Right lobe of liver (tissue), 6 donors: ENCODE measurements around the gene TTLL10. TPM values are rescaled to one million over a fixed set of nuclear protein-coding genes. Genes with fewer than 3 reads are reported as not detected.

ENCODE experiments used
- ATAC-seq, 4 donors: fragments of 200-7000 bp; cut with Tn5 transposase; one replicate each; pipeline ENCODE4 v1.9.1; 2020; ENCODE audit warnings: mild to moderate bottlenecking in 4 of 4, moderate library complexity in 4 of 4
- DNase-seq, 3 donors: peaks; one replicate each; pipeline ENCODE4 v3.0.0-alpha.2; 2020
- H3K27ac ChIP-seq, 3 donors: fragments of 200-600 bp; one replicate each; pipeline ENCODE4 v1.8.0; 2022
- H3K27me3 ChIP-seq, 2 donors: fragments of 200-600 bp; one replicate each; pipeline ENCODE4 v1.8.0; 2022
- H3K36me3 ChIP-seq, 4 donors: fragments of 200-600 bp; sonication (generic) in 1 of 4; one replicate each; pipeline versions ENCODE4 v1.5.1 to v1.8.0; 2017 to 2022; ENCODE audit warnings: control low read depth in 1 of 4
- H3K4me1 ChIP-seq, 4 donors: fragments of 200-600 bp; sonication (generic) in 1 of 4; one replicate each; pipeline versions ENCODE4 v1.5.1 to v1.8.0; 2017 to 2022; ENCODE audit warnings: control low read depth in 1 of 4
- H3K4me3 ChIP-seq, 3 donors: fragments of 200-600 bp; one replicate each; pipeline ENCODE4 v1.8.0; 2022
- H3K9me3 ChIP-seq, 4 donors: fragments of 200-600 bp; sonication (generic) in 1 of 4; one replicate each; pipeline versions ENCODE4 v1.5.1 to v1.8.0; 2017 to 2022; ENCODE audit warnings: control low read depth in 1 of 4
- POLR2A ChIP-seq: fragments of 450-650 bp; IDR thresholded peaks from one replicate; pipeline ENCODE4 v1.6.1; 2017; ENCODE audit warnings: antibody characterized with exemption, mild to moderate bottlenecking
- WGBS: methylation state at CpG from one replicate; pipeline ENCODE4 v1.1.6; 2018; ENCODE audit warnings: low coverage, low lambda C conversion rate; ENCODE audit not compliant: insufficient coverage; ENCODE audit errors: missing lambda C conversion rate; 5-methylcytosine and 5-hydroxymethylcytosine counted together
- intact Hi-C, 2 donors: fragments of 100-400 bp; cut with DNase I; formaldehyde crosslinking; loops; one replicate each; pipeline versions ENCODE4 v1.11.2 to v1.14.1; 2022
- total RNA-seq, 6 experiments: library from RNA; depleted of rRNA in 2 of 6; stranded (reverse); fragments of >200 nt in 2 of 6; fragmentation: NEBNext Ultra II Directional in 3 of 6; extraction: Animal tissue kit (Norgen Biotek cat#: 25700) in 3 of 6; gene quantifications; one replicate each; pipeline versions ENCODE4 v1.1.0 to v1.2.4, GENCODE V29; 2016 to 2023
- TF ChIP-seq, protein P1 (sequence below), 4 donors: fragments of 200-600 bp in 3 of 4; fragments of 450-650 bp in 1 of 4; IDR thresholded peaks; one replicate each; pipeline versions ENCODE4 v1.5.1 to v1.8.0; 2016 to 2022; ENCODE audit warnings: antibody characterized with exemption in 4 of 4, mild to moderate bottlenecking in 2 of 4
- donor health status: DM: no; HTN: yes; CAD: no.
- donor health status: DM: no; HTN: no; CAD: no.
- donor health status: DM: no; HTN: no; CAD: no.
- donor health status: DM: no; HTN: yes; CAD: no.
- donor health status: DM: no; HTN: yes; CAD: no.

Gene TTLL10
- total RNA-seq, 6 experiments from 2014 or later = not detected

GRCh38 chr1:1243266-1243660 is 69.6 kb downstream of the TTLL10 start:
- H3K4me1 ChIP-seq = peaks cover 0 to 10% (median 0%) of the 10 kb centered on the region in 4 donors
- DNase-seq (no peak), ATAC-seq (no peak)
- H3K9me3 ChIP-seq = no peaks in the 10 kb centered on the region
- no CpG with 5 or more reads among the region's 23 CpGs for WGBS
- no peaks in the 10 kb centered on the region for H3K36me3 ChIP-seq
- H3K27me3 ChIP-seq = no peaks in the 10 kb centered on the region
- TF ChIP-seq, protein P1, sequence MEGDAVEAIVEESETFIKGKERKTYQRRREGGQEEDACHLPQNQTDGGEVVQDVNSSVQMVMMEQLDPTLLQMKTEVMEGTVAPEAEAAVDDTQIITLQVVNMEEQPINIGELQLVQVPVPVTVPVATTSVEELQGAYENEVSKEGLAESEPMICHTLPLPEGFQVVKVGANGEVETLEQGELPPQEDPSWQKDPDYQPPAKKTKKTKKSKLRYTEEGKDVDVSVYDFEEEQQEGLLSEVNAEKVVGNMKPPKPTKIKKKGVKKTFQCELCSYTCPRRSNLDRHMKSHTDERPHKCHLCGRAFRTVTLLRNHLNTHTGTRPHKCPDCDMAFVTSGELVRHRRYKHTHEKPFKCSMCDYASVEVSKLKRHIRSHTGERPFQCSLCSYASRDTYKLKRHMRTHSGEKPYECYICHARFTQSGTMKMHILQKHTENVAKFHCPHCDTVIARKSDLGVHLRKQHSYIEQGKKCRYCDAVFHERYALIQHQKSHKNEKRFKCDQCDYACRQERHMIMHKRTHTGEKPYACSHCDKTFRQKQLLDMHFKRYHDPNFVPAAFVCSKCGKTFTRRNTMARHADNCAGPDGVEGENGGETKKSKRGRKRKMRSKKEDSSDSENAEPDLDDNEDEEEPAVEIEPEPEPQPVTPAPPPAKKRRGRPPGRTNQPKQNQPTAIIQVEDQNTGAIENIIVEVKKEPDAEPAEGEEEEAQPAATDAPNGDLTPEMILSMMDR (IDR thresholded peaks at IDR 0.05) = no peak
- no peak for TF ChIP-seq POLR2A
- H3K4me3 ChIP-seq = no peak overlapping the region
- intact Hi-C loops = loop anchor here (5.0 to 10.0 kb wide), 2 partner anchors 52 to 121 kb away; no protein-coding TSS in a partner anchor
- H3K27ac ChIP-seq = no peak overlapping the region

- peaks cover 0 to 10% (median 0%) of the 10 kb centered on the region in 4 donors for H3K4me1 ChIP-seq
- no peaks in the 10 kb centered on the region for H3K27me3 ChIP-seq
- no peak overlapping the region for H3K4me3 ChIP-seq
- WGBS = 40% methylated on average over 1 of the region's 23 CpGs
- intact Hi-C loops = loop anchor here (5.0 to 10.0 kb wide), 2 partner anchors 51 to 121 kb away; no protein-coding TSS in a partner anchor
- no peak for ATAC-seq
- no peaks in the 10 kb centered on the region for H3K9me3 ChIP-seq
- TF ChIP-seq POLR2A = no peak
- TF ChIP-seq, protein P1 (IDR thresholded peaks at IDR 0.05) = no peak
- no peaks in the 10 kb centered on the region for H3K36me3 ChIP-seq
- no peak overlapping the region for H3K27ac ChIP-seq
- no peak for DNase-seq
Observed at GRCh38 chr1:1243807-1244191, 70.1 kb downstream of the TTLL10 start.

DNA sequence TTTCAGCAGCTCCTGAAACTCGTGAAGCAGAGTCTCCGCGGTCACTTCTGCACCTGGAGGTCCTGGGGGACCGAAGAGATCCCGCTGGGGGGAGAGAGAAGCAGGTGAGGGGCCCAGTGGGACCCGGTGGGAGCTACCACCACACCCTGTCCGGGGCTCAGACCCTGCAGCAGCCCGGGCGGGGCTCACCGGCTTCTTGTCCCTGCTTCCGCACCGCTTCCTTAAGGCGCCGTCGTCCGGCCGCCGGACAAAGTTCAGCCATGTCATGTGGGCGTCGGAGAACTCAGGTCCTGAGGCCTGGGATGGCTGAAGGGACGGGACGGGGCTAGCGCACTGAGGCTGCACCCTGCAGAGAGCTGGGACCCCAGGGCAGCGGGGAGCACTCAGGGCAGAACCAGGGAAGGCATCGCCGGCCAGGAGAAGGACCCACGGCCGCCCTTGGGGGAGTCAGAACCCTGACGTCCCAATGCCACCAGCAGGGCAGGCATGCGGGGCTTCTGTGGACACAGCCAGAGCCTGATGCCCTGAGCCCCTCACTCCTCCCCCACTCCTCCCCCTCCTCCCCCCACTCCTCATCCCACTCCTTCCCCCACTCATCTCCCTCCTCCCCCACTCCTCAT is 70.6 kb downstream of the TTLL10 start:
- DNase-seq (no peak), ATAC-seq (no peak)
- intact Hi-C loops = loop anchor here (5.0 to 10.0 kb wide), 2 partner anchors 50 to 122 kb away; no protein-coding TSS in a partner anchor
- Histone ChIP-seq H3K4me1 (peaks cover 0 to 9% (median 0%) of the 10 kb centered on the region in 4 donors), H3K9me3 (no peaks in the 10 kb centered on the region), H3K27ac (no peak overlapping the region), H3K36me3 (no peaks in the 10 kb centered on the region), H3K27me3 (no peaks in the 10 kb centered on the region), H3K4me3 (no peak overlapping the region)
- TF ChIP-seq POLR2A = no peak
- TF ChIP-seq, protein P1 (IDR thresholded peaks at IDR 0.05) = no peak
- 81% methylated on average over 3 of the region's 30 CpGs for WGBS

DNA sequence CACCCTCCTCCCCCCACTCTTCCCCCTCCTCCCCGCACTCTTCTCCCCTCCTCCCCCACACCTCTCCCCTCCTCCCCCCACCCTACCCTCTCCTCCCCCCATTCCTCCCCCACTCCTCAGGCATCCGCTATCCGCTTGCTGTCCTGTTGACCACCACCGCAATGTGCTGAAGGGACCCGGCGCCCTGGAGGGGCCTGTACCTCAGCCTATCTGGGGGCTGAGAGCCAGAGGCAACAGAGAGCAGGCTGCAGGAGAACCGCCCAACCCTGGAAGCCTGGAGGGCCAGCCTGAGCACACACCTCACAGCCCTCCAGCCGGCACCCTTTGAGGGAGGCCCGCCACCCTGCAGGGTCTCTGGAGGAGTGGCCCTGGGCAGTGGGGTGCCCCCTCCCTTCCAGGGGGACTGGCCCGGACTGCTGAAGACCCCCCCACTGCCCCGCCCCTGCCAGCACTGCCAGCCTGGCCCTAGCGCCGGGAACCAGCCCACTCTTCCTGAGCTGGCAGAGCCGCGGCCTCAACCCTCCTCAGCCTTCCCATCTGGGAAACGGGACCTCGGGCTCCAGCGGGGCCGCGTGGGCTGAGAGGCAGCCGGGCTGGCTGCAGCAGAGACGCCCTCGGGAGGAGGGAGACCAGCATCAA is 71.6 kb downstream of the TTLL10 start:
- ATAC-seq (no peak), DNase-seq (peak in 1 of 3 donors; percentile 49)
- 86% methylated on average over 6 of the region's 23 CpGs for WGBS
- Histone ChIP-seq H3K27ac (no peak overlapping the region), H3K4me3 (no peak overlapping the region), H3K36me3 (no peaks in the 10 kb centered on the region), H3K27me3 (no peaks in the 10 kb centered on the region), H3K4me1 (no peaks in the 10 kb centered on the region), H3K9me3 (no peaks in the 10 kb centered on the region)
- TF ChIP-seq, protein P1 (IDR thresholded peaks at IDR 0.05) = no peak
- TF ChIP-seq POLR2A = no peak
- intact Hi-C loops = loop anchor here in 1 of 2 donors (10.0 kb wide), 1 partner anchor 50 kb away; no protein-coding TSS in a partner anchor
